ENCODE measurements around the gene RPS25. TPM values are rescaled to one million over a fixed set of nuclear protein-coding genes. Genes with fewer than 3 reads are reported as not detected.

Gene RPS25
- total and polyA plus RNA-seq, 10 of the 15 experiments (the other 5 are each of a cell fraction or from before 2014, with no cell fraction given), result 886 to 3,746 (median 3,066) TPM

DNA sequence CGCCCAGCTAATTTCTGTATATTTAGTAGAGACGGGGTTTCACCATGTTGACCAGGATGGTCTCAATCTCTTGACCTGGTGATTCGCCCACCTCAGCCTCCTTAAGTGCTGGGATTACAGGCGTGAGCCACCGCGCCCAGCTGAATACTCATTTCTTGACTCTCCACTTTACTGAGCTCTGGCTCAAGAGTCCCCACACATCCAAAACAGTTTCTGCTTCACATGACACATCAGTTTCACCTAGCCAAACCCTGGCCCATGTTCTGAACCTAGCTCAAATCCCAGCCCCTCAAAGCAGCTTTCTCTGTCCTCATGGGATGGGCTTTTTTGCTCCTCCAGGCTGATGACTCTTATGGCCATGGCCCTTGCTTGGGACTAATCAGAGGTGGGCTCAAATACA is 29.1 kb upstream of the RPS25 start:
- DNase-seq (ENCODE audit: low read depth, low spot score) (no peak), FAIRE-seq (no peak), ATAC-seq (no peak)
- intact Hi-C loops (cut with micrococcal nuclease; ENCODE audit: unreplicated experiment) (no loop called here), in situ Hi-C loops (cut with MboI) (no loop called here)
- H3K9me3 ChIP-seq (replicated peaks; ENCODE audit: control insufficient read depth, insufficient read depth, low read length), result no peaks in the 10 kb centered on the region
- H3K27me3 ChIP-seq (replicated peaks in 1 of 2; ENCODE audit: control insufficient read depth in 2 of 2, insufficient read depth in 2 of 2, low read length in 1 of 2), result no peaks in the 10 kb centered on the region
- ChIA-PET RAD21 (ENCODE audit: unreplicated experiment) (interaction anchor here (1.5 kb wide), 1 partner anchor 178 kb away, joined by 3 read pairs; no protein-coding TSS in a partner anchor), SMC1A (ENCODE audit: uncharacterized antibody, unreplicated experiment) (no interaction called here), CTCF (no interaction called here), POLR2A (interaction anchor here (0.5 to 2.5 kb wide), 3 partner anchors 9 to 287 kb away, joined by 3 to 10 read pairs (median 4); no protein-coding TSS in a partner anchor)
- no peak overlapping the region for H3K4me2 ChIP-seq (ENCODE audit: control insufficient read depth, insufficient read depth)
- peaks cover 40% of the 10 kb centered on the region in 2 experiments for H3K36me3 ChIP-seq (ENCODE audit: control insufficient read depth in 2 of 2, insufficient read depth in 2 of 2, low read length in 1 of 2)
- no TSS peak for BruUV-seq (replicated peaks)
- no peaks in the 10 kb centered on the region for H4K20me1 ChIP-seq (ENCODE audit: control insufficient read depth, insufficient read depth)
- peaks cover 14% of the 10 kb centered on the region for H3K4me1 ChIP-seq (ENCODE audit: control insufficient read depth, insufficient read depth, low read length)
- no peak overlapping the region for H2AFZ ChIP-seq (ENCODE audit: control insufficient read depth, low read depth, low read length)
- no peak overlapping the region for H3K9ac ChIP-seq (ENCODE audit: control insufficient read depth, insufficient read depth, low read length)
- peaks cover 9% of the 10 kb centered on the region for H3K79me2 ChIP-seq (ENCODE audit: control insufficient read depth, insufficient read depth, low read length)
- 17% methylated on average over 6 of the region's 6 CpGs for WGBS (ENCODE audit: insufficient coverage, insufficient replicate concordance, low lambda C conversion rate, missing lambda C conversion rate)
- no peak overlapping the region for H3K4me3 ChIP-seq
- no peak overlapping the region for H3K27ac ChIP-seq (ENCODE audit: control insufficient read depth, insufficient read depth)
- TF ChIP-seq KDM1A (IDR thresholded peaks at IDR 0.05; ENCODE audit: borderline replicate concordance) (no peak), ZNF384 (IDR thresholded peaks at IDR 0.05; ENCODE audit: borderline replicate concordance, low read depth, low read length) (no peak), POLR2A (IDR thresholded peaks at IDR 0.05; ENCODE audit: low read depth, low read length) (no peak), REST (IDR thresholded peaks at IDR 0.05; ENCODE audit: low read depth, low read length) (no peak), TARDBP (IDR thresholded peaks at IDR 0.05; ENCODE audit: borderline replicate concordance) (no peak), MTA2 (IDR thresholded peaks at IDR 0.05; ENCODE audit: low read depth) (no peak), SIX5 (IDR thresholded peaks at IDR 0.05; ENCODE audit: low read depth, low read length, severe bottlenecking) (no peak), SUZ12 (IDR thresholded peaks at IDR 0.05; ENCODE audit: unreplicated experiment) (no peak), FOXM1 (IDR thresholded peaks at IDR 0.05; ENCODE audit: low read depth, low read length) (no peak)
- TF ChIP-seq, protein P1, sequence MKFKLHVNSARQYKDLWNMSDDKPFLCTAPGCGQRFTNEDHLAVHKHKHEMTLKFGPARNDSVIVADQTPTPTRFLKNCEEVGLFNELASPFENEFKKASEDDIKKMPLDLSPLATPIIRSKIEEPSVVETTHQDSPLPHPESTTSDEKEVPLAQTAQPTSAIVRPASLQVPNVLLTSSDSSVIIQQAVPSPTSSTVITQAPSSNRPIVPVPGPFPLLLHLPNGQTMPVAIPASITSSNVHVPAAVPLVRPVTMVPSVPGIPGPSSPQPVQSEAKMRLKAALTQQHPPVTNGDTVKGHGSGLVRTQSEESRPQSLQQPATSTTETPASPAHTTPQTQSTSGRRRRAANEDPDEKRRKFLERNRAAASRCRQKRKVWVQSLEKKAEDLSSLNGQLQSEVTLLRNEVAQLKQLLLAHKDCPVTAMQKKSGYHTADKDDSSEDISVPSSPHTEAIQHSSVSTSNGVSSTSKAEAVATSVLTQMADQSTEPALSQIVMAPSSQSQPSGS (IDR thresholded peaks at IDR 0.05; ENCODE audit: low read length), result no peak
